ENCODE data around the gene ACOX3.
A peak's percentile ranks its signal among the peaks of the same experiment; 100 is the strongest.

GRCh38 chr4:8342651-8343261, 97.8 kb downstream of the ACOX3 start:
- TF ChIP-seq JUND (IDR thresholded peaks at IDR 0.05; ENCODE audit: low read length): no peak
- peak in 2 of 3 experiments; percentile 68 to 86; a peak in 3 of 4 replicates for TF ChIP-seq CTCF (IDR thresholded peaks at IDR 0.05; ENCODE audit: control extremely low read depth in 1 of 3, insufficient read depth in 1 of 3, low read depth in 1 of 3, low read length in 3 of 3)
- TF ChIP-seq TAF1 (IDR thresholded peaks at IDR 0.05; ENCODE audit: low read depth, low read length): no peak
- TF ChIP-seq USF2 (IDR thresholded peaks at IDR 0.05; ENCODE audit: low read length): no peak
- no peak for TF ChIP-seq TAF7 (optimal IDR thresholded peaks at IDR 0.05; ENCODE audit: borderline replicate concordance, low read depth, low read length)
- no peak for TF ChIP-seq CHD7 (IDR thresholded peaks at IDR 0.05; ENCODE audit: insufficient replicate concordance, low read length)
- no peak for TF ChIP-seq CEBPB (IDR thresholded peaks at IDR 0.05; ENCODE audit: low read depth, low read length)
- no peak for TF ChIP-seq ASH2L (IDR thresholded peaks at IDR 0.05; ENCODE audit: low read length)
- no peak for TF ChIP-seq YY1 (IDR thresholded peaks at IDR 0.05; ENCODE audit: low read depth, low read length)
- TF ChIP-seq NANOG (IDR thresholded peaks at IDR 0.05; ENCODE audit: insufficient read depth, low read depth, low read length, poor library complexity, severe bottlenecking): no peak
- no peak for TF ChIP-seq POLR2A (IDR thresholded peaks at IDR 0.05; ENCODE audit: control extremely low read depth in 1 of 2, low read depth in 2 of 2, low read length in 2 of 2)
- TF ChIP-seq SP1 (IDR thresholded peaks at IDR 0.05; ENCODE audit: low read depth, low read length): no peak
- TF ChIP-seq GTF2F1 (IDR thresholded peaks at IDR 0.05; ENCODE audit: borderline replicate concordance, low read depth, low read length): no peak
- TF ChIP-seq EP300 (IDR thresholded peaks at IDR 0.05; ENCODE audit: borderline replicate concordance in 1 of 2, low read depth in 2 of 2, low read length in 2 of 2): no peak
